GM12864 (cell line): Measurements from ENCODE around the gene BAZ1B.
"Not testable (repeated sequence)": the region's sequence is repeated elsewhere in the genome, so short reads cannot be mapped to it uniquely, and the experiment has no call there.

Experiments
- DNase-seq: peaks from one replicate; pipeline ENCODE4 v3.0.0-alpha.2; 2011; ENCODE audit warnings: low read depth
- H3K4me3 ChIP-seq: 2 replicates; pipeline ENCODE4 v1.5.1; 2011; ENCODE audit warnings: mild to moderate bottlenecking, low read depth, low read length, control low read depth
- CTCF ChIP-seq: IDR thresholded peaks from 2 replicates; pipeline ENCODE4 v1.5.1; 2011; ENCODE audit warnings: low read depth, mild to moderate bottlenecking, moderate library complexity, low read length, control low read depth, inconsistent platforms; ENCODE audit errors: missing control alignments

Gene BAZ1B

GRCh38 chr7:73526896-73527821, 5.1 kb upstream of the BAZ1B start:
- no peak overlapping the region for H3K4me3 ChIP-seq
- DNase-seq, result no peak
- no peak for TF ChIP-seq CTCF

- H3K4me3 ChIP-seq, DNase-seq: not testable (repeated sequence)
Observed at GRCh38 chr7:73526158-73526494, 4.0 kb upstream of the BAZ1B start.

- H3K4me3 ChIP-seq, result peak overlapping the region; percentile 55
- no peak for DNase-seq
- TF ChIP-seq CTCF, result no peak
Observed at GRCh38 chr7:73521636-73522104, 423 bp downstream of the BAZ1B start.

- no peak for DNase-seq
- H3K4me3 ChIP-seq, result peak overlapping the region; percentile 55
- no peak for TF ChIP-seq CTCF
Observed at GRCh38 chr7:73520673-73521635, 1.1 kb downstream of the BAZ1B start.

GRCh38 chr7:73519867-73520672, 2.0 kb downstream of the BAZ1B start:
- H3K4me3 ChIP-seq, result peak overlapping the region; percentile 55
- no peak for DNase-seq
- no peak for TF ChIP-seq CTCF

- no peak overlapping the region for H3K4me3 ChIP-seq
- DNase-seq, result no peak
- TF ChIP-seq CTCF, result no peak
Observed at GRCh38 chr7:73518470-73518869, 3.6 kb downstream of the BAZ1B start.
